Stimulated activated CD4-positive, alpha-beta T cell treated with anti-CD3 and anti-CD28 coated beads, Interleukin-4, amount 100 ng/mL, for 24 hours (primary cell): ENCODE data around the gene FANCI.

Experiments used
- DNase-seq: peaks from one replicate; pipeline ENCODE4 v3.0.0-alpha.2; 2020

The FANCI gene

GRCh38 chr15:89363770-89364169 is 120.0 kb downstream of the FANCI start:
- DNase-seq: no peak

- no peak for DNase-seq
These were observed 120.6 kb downstream of the FANCI start for GRCh38 chr15:89364341-89364740.

- DNase-seq: no peak
These were observed 121.1 kb downstream of the FANCI start for GRCh38 chr15:89364741-89365450.

- no peak for DNase-seq
These were observed 121.8 kb downstream of the FANCI start for GRCh38 chr15:89365462-89366065.
